Uterus (tissue), 4 donors: ENCODE measurements around the gene PITHD1. TPM values are rescaled to one million over a fixed set of nuclear protein-coding genes. Genes with fewer than 3 reads are reported as not detected.
"Not testable (repeated sequence)": the region's sequence is repeated elsewhere in the genome, so short reads cannot be mapped to it uniquely, and the experiment has no call there.

Experiments used
- DNase-seq, 2 donors: peaks; one replicate each; pipeline ENCODE4 v3.0.0-alpha.2; 2019 to 2020
- H3K27ac ChIP-seq, 2 donors: fragments of 200-600 bp; sonication (generic); 1 replicate in 1 of 2; 2 replicates in 1 of 2; pipeline ENCODE4 v1.5.1; 2016 to 2018
- H3K27me3 ChIP-seq, 2 donors: fragments of 200-600 bp; sonication (generic); one replicate each; pipeline ENCODE4 v1.5.1; 2018 to 2019; ENCODE audit warnings: control low read depth in 1 of 2
- H3K36me3 ChIP-seq, 2 donors: fragments of 200-600 bp; sonication (generic); one replicate each; pipeline ENCODE4 v1.5.1; 2019; ENCODE audit warnings: control low read depth in 1 of 2
- H3K4me1 ChIP-seq, 2 donors: fragments of 200-600 bp; sonication (generic); one replicate each; pipeline ENCODE4 v1.5.1; 2018 to 2019; ENCODE audit warnings: control low read depth in 1 of 2
- H3K4me3 ChIP-seq, 2 donors: fragments of 200-600 bp; sonication (generic); 1 replicate in 1 of 2; 2 replicates in 1 of 2; pipeline ENCODE4 v1.5.1; 2018 to 2019; ENCODE audit warnings: mild to moderate bottlenecking in 1 of 2
- H3K9me3 ChIP-seq, 2 donors: fragments of 200-600 bp; sonication (generic); one replicate each; pipeline ENCODE4 v1.5.1; 2019; ENCODE audit warnings: control low read depth in 1 of 2
- CTCF ChIP-seq, 4 experiments: fragments of 200-600 bp in 2 of 4; fragments of 450-650 bp in 2 of 4; sonication (generic) in 2 of 4; IDR thresholded peaks; one replicate each; pipeline ENCODE4 v1.5.1; 2016 to 2019; ENCODE audit warnings: antibody characterized with exemption in 4 of 4, mild to moderate bottlenecking in 2 of 4, moderate library complexity in 1 of 4
- POLR2A ChIP-seq, 2 donors: fragments of 450-650 bp; IDR thresholded peaks; one replicate each; pipeline ENCODE4 v1.6.1; 2016; ENCODE audit warnings: antibody characterized with exemption in 2 of 2, mild to moderate bottlenecking in 1 of 2, moderate library complexity in 1 of 2
- intact Hi-C: fragments of 100-400 bp; cut with DNase I; formaldehyde crosslinking; loops from one replicate; pipeline ENCODE4 v1.15.1; 2023; ENCODE audit warnings: low total_unique reads
- total RNA-seq, 4 donors: library from RNA; depleted of rRNA in 3 of 4; stranded (reverse); fragments of >200 nt in 3 of 4; gene quantifications; one replicate each; pipeline versions ENCODE4 v1.1.0 to v1.2.4, GENCODE V29; 2014 to 2023
- donor health status: DM: yes; HTN: yes; CAD: no.

Gene PITHD1
- total RNA-seq, 4 donors from 2014 or later, result 27.4 to 59.0 (median 49.9) TPM

GRCh38 chr1:23774174-23774880, 3.9 kb upstream of the PITHD1 start:
- DNase-seq, result no peak
- Histone ChIP-seq H3K4me1 (peaks cover 0 to 6% of the 10 kb centered on the region in 2 donors), H3K27ac (no peak overlapping the region), H3K4me3 (no peak overlapping the region), H3K36me3 (no peaks in the 10 kb centered on the region), H3K9me3 (no peaks in the 10 kb centered on the region), H3K27me3 (no peaks in the 10 kb centered on the region)
- intact Hi-C loops, result no loop called here
- TF ChIP-seq POLR2A (IDR thresholded peaks at IDR 0.05) (no peak), CTCF (IDR thresholded peaks at IDR 0.05) (no peak)

GRCh38 chr1:23776217-23776616, 2.0 kb upstream of the PITHD1 start:
- H3K4me3 ChIP-seq, result no peak overlapping the region
- intact Hi-C loops, result no loop called here
- no peaks in the 10 kb centered on the region for H3K36me3 ChIP-seq
- no peaks in the 10 kb centered on the region for H3K27me3 ChIP-seq
- no peak for TF ChIP-seq CTCF (IDR thresholded peaks at IDR 0.05)
- TF ChIP-seq POLR2A (IDR thresholded peaks at IDR 0.05), result no peak
- DNase-seq, result no peak
- no peak overlapping the region for H3K27ac ChIP-seq
- H3K4me1 ChIP-seq, result peaks cover 0 to 6% of the 10 kb centered on the region in 2 donors
- no peaks in the 10 kb centered on the region for H3K9me3 ChIP-seq

- H3K4me1 ChIP-seq, result peaks cover 0 to 6% of the 10 kb centered on the region in 2 donors
- no peak overlapping the region for H3K4me3 ChIP-seq
- no peaks in the 10 kb centered on the region for H3K36me3 ChIP-seq
- no peak for DNase-seq
- no peak overlapping the region for H3K27ac ChIP-seq
- intact Hi-C loops, result no loop called here
- TF ChIP-seq POLR2A (IDR thresholded peaks at IDR 0.05) (no peak), CTCF (IDR thresholded peaks at IDR 0.05) (no peak)
- no peaks in the 10 kb centered on the region for H3K9me3 ChIP-seq
- H3K27me3 ChIP-seq, result no peaks in the 10 kb centered on the region
These were observed 1.7 kb downstream of the PITHD1 start for GRCh38 chr1:23779826-23780371.

- not testable (repeated sequence) for H3K4me3 ChIP-seq, H3K36me3 ChIP-seq, DNase-seq
These were observed 4.9 kb downstream of the PITHD1 start for GRCh38 chr1:23783141-23783540.

GRCh38 chr1:23784846-23785245, 6.6 kb downstream of the PITHD1 start:
- no peaks in the 10 kb centered on the region for H3K4me1 ChIP-seq
- H3K36me3 ChIP-seq, result no peaks in the 10 kb centered on the region
- H3K27me3 ChIP-seq, result no peaks in the 10 kb centered on the region
- no peak for TF ChIP-seq POLR2A (IDR thresholded peaks at IDR 0.05)
- TF ChIP-seq CTCF (IDR thresholded peaks at IDR 0.05), result no peak
- no peak for DNase-seq
- intact Hi-C loops, result no loop called here
- no peak overlapping the region for H3K4me3 ChIP-seq
- no peaks in the 10 kb centered on the region for H3K9me3 ChIP-seq
- H3K27ac ChIP-seq, result no peak overlapping the region

More at GRCh38 chr1:23783141-23783540, 4.9 kb downstream of the PITHD1 start:
- H3K9me3 ChIP-seq, H3K27ac ChIP-seq, H3K27me3 ChIP-seq, H3K4me1 ChIP-seq, intact Hi-C loops: not testable (repeated sequence)
